Fibroblast of villous mesenchyme (primary cell): ENCODE data around the gene LARP4. TPM values are rescaled to one million over a fixed set of nuclear protein-coding genes. Genes with fewer than 3 reads are reported as not detected.
"Not testable (repeated sequence)": the region's sequence is repeated elsewhere in the genome, so short reads cannot be mapped to it uniquely, and the experiment has no call there.

Source experiments
- DNase-seq: peaks from one replicate; pipeline ENCODE4 v3.0.0-alpha.2; 2010; ENCODE audit warnings: low read depth
- H3K4me3 ChIP-seq: 2 replicates; pipeline ENCODE4 v1.5.1; 2011; ENCODE audit warnings: low read depth, mild to moderate bottlenecking, low read length
- total RNA-seq: library from RNA; depleted of rRNA; stranded (reverse); fragments of >200 nt; gene quantifications from 2 replicates; pipeline ENCODE4 v1.2.3, GENCODE V29; 2012
- TF ChIP-seq, protein P1 (sequence below): IDR thresholded peaks from 2 replicates; pipeline ENCODE4 v1.5.1; 2012; ENCODE audit warnings: low read depth, mild to moderate bottlenecking, low read length; ENCODE audit not compliant: insufficient read depth

LARP4 gene
- total RNA-seq, 1 donor = 57.9 TPM

DNA sequence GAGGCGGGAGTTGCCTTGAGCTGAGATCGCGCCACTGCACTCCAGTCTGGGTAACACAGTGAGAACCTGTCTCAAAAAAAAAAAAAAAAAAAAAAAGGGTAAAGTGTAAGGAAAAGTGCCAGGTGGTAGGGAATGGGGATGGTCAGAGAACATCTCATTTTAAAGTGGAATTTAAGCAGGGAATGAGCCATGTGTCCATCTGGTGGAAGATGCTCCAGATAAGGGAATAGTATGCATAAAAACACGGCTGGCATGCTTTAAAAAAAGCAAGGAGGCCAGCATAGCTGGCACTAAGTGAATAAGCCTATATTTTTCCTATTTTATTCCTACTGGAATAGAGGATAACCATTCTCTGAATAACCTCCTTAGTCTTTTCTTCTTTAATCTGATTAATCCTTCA lies 38.0 kb upstream of the LARP4 start:
- no peak overlapping the region for H3K4me3 ChIP-seq
- TF ChIP-seq, protein P1, sequence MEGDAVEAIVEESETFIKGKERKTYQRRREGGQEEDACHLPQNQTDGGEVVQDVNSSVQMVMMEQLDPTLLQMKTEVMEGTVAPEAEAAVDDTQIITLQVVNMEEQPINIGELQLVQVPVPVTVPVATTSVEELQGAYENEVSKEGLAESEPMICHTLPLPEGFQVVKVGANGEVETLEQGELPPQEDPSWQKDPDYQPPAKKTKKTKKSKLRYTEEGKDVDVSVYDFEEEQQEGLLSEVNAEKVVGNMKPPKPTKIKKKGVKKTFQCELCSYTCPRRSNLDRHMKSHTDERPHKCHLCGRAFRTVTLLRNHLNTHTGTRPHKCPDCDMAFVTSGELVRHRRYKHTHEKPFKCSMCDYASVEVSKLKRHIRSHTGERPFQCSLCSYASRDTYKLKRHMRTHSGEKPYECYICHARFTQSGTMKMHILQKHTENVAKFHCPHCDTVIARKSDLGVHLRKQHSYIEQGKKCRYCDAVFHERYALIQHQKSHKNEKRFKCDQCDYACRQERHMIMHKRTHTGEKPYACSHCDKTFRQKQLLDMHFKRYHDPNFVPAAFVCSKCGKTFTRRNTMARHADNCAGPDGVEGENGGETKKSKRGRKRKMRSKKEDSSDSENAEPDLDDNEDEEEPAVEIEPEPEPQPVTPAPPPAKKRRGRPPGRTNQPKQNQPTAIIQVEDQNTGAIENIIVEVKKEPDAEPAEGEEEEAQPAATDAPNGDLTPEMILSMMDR = no peak
- no peak for DNase-seq

DNA sequence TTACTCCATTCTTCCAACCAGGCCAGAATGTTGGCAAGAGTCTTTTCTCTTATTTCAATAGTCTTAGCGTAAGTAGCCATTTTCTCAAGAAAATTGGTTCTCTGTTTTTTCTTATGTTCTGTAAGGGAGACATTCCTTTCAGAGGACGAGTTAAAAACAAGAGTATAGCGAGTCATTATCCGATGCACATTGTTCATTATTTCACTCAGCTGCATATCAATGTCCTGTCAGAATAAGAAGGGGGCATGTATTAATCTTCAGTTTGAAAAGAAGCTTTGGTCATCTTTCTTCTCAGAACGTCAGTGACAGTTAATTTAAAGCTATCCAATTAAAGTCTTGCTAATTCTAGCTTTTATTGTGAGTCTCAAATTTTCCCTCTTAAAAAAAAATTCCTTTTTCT lies 37.5 kb upstream of the LARP4 start:
- DNase-seq = no peak
- TF ChIP-seq, protein P1 = no peak
- H3K4me3 ChIP-seq = no peak overlapping the region

DNA sequence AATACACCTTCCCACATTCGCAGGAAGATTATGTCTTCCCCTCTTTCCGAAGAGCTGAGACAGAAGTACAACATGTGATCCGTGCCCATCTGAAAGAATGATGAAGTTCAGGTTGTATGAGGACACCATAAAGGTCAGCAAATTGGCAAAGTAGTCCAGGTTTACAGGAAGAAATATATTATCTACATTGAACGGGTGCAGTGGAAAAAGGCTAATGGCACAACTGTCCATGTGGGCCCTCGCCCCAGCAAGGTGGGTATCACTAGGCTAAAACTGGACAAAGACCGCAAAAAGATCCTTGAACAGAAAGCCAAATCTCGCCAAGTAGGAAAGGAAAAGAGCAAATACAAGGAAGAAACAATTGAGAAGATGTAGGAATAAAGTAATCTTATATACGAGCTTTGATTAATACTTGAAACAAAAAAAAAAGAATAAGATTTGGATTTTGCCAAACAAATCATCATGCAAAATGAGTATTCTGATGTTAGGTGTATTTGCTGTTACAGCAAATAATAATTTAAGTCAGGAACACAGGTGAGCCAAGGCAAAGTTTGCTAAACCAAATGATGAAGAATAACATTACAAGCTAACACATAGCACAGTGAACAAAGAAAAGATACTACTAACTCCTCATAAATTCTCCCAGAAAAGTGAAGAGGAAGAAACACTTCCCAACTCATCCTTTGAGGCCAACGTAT lies 34.8 kb upstream of the LARP4 start:
- TF ChIP-seq, protein P1 = no peak
- H3K4me3 ChIP-seq = no peak overlapping the region
- DNase-seq = no peak

DNA sequence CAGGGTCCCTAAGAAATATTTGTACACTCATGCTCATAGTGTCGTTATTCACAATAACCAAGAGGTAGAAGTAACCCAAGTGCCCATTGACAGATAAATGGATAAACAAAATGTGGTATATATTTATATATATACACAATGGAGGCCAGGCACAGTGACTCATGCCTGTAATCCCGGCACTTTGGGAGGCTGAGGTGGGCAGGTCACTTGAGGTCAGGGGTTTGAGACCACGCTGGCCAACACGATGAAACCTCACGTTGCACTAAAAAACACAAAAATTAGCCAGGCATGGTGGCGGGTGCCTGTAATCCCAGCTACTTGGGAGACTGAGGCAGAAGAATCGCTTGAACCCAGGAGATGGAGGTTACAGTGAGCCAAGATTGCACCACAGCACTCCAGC lies 30.0 kb upstream of the LARP4 start:
- DNase-seq, H3K4me3 ChIP-seq: not testable (repeated sequence)

GRCh38 chr12:50375802-50376201 lies 24.9 kb upstream of the LARP4 start:
- DNase-seq = no peak

DNA sequence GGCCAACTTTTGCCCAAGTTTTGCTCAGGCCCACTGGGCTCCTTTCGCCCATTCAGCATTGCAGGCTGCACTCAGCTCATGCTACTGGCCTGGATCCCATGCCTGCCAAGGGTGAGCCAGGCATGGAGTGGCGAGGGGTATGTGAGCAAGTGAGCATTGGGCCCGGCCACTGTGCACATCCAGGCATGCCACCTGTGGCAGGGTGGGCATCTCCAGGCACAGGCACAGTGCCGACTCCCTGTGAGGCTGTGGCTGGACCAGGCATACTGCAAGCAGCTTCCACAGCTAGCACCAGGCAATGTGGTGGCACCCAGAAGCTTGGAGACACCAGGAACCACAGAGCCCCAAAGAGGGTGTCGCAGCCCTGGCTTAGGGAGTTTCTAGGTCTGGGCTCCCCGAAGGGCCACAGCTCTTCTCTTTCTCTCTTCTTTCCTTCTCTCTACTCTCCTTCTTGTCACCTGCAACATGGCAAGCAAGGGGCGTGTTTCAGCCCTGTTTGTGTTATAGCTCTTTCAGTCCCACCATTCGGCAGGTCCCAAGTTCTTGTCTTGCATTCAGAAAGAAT lies 19.8 kb upstream of the LARP4 start:
- no peak overlapping the region for H3K4me3 ChIP-seq
- TF ChIP-seq, protein P1 = no peak
- DNase-seq = no peak

More at GRCh38 chr12:50375802-50376201, 24.9 kb upstream of the LARP4 start:
- no peak overlapping the region for H3K4me3 ChIP-seq
- TF ChIP-seq, protein P1 = no peak

- TF ChIP-seq, protein P1 = no peak
- DNase-seq = peak; percentile 89
- peak overlapping the region; percentile 18 for H3K4me3 ChIP-seq
Observed at GRCh38 chr12:50387487-50387886, 13.2 kb upstream of the LARP4 start.
